Frontal cortex (tissue), 4 donors: ENCODE data around the gene CNTNAP5. TPM values are rescaled to one million over a fixed set of nuclear protein-coding genes. Genes with fewer than 3 reads are reported as not detected.

Source experiments
- DNase-seq, 2 donors: peaks; one replicate each; pipeline ENCODE4 v3.0.0; 2012; ENCODE audit warnings: low spot score in 2 of 2
- FAIRE-seq: peaks from 2 replicates; lab custom pipeline; 2012; peaks lifted over from hg19 to GRCh38; lab: Jason Lieb, UNC
- total RNA-seq: library from RNA; depleted of rRNA; stranded (reverse); fragments of >200 nt; gene quantifications from one replicate; pipeline ENCODE4 v1.2.3, GENCODE V29; 2014
- donor health status: control.
- donor health status: control.
- donor health status: control.

CNTNAP5 gene
- 30.6 TPM for total RNA-seq

DNA sequence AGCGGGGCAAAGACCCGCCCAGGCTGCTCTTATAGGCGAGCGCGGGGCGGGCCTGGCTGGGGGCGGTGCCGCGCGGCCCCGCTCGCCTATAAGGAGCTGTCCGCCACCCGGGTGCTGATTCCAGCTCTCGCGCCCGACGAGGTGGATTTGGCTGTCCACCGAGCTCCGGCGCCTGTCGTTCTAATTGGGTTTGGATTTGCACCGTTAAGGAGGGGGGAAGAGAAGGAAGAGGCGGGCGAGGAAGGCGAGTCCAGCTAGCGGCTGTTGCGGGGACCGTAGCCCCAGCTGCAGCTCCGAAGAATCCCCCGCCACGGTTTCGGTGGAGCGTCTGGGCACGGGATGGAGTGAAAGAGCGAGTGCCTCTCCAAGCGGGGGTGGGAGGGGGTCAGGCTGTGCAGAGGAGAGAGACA, at the start of gene CNTNAP5:
TSS of gene CNTNAP5 (plus strand) at position 117 of the 410 bp plus-strand sequence. CDS start 364 bp downstream, outside the sequence.
- DNase-seq: peak; percentile 56 to 62
- FAIRE-seq: no peak

DNA sequence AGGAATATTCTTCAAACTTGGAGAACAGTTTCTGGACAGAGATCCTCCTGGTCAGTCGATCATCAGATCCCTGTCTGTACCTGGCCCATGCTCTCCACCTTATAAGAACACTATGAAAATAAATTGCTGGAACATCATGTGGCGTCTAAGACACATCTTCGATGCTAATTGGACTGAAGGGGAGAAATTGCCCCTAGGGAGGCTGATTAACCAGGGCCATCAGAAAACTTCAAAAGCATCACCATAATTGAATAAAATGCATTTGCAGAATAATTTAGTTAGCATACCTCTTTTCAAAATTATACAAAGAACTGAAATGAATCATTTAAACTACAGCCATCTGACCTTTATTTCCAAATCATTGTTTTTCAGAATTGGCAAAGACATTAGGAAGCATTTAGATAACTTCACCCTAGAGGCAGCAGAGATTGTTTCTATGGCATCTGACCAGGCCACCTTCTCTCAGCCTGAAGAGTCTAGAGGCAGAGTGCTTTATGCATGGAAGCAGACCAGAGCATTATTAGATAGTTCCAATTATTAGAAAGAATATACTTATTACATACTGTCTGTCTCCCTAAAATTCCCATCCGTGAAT, 48.9 kb upstream of the CNTNAP5 start:
- DNase-seq (no peak), FAIRE-seq (no peak)

- FAIRE-seq (no peak), DNase-seq (no peak)
Observed at GRCh38 chr2:123993728-123994323, 31.3 kb upstream of the CNTNAP5 start.

DNA sequence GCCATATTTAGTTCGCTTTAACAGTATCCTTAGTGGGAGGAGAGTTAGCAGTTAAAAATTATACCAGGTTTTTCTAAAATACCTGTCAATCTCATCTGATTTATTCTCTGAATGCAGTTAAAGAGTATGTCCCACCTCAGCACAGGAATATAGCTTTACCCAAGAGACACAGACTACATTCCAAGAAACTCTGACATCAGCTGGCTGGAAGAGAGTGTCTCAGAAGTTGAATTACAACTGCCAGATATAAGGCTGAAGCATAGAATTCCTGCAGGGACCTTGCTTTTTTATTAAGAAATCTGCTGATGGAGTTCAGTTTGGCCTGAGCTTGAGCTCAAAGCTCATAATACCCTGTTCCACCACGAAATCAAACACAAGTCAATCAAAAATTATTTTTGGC, 25.4 kb upstream of the CNTNAP5 start:
- DNase-seq: no peak
- no peak for FAIRE-seq

DNA sequence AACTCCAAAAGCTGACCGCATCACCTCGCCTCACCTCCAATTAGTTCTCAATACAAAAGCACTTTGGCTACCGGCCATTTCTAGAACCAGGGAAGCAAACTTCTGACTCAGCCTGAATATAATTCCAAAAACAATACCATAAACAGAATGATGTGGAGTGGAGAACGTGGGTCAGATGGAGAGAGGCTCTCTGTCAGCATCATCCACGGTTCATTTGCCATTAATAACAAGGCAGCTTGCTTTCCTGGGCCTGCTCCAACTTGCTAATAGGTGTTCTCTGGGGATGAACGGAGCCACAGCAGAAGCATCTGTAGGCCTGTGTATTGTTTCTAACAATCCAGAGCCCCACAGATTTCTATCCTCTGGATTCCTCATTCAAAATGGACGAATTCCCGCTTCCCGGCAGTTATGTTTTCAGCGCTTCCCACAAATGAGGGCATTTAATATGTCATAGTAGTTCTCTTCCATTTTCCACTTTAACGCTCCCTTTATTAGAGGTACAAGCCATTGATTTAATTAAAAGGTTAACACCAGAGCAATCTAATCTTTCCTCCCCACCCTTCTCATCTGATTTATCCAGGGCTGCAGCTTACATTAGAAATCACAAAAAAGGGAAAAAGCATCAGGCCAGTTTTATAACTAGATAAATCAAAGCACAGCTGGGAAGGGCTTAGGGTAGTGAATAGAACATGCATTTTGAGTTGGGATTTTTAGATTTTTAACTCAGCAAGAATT, 23.2 kb upstream of the CNTNAP5 start:
- DNase-seq: no peak
- no peak for FAIRE-seq

DNA sequence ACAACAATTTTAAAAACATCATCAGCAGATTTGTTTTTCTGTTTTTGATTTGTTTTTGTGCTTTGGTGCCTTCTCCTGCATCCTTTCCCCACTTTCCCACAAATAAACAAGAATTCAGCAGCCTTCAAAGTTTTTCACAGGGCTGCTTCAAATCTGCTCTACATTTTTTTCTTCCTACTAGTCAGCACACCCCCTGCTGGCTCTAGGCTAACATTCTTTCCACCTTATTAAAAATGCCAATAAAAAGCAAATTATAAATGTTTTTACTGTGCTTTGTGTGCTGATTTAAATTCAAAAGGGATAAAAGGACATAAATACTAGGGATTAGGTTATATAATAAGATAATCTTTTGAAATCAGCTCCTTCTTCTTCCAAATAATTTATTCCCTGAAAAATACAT, 6.2 kb upstream of the CNTNAP5 start:
- no peak for FAIRE-seq

GRCh38 chr2:124024561-124025170, 421 bp upstream of the CNTNAP5 start:
- no peak for FAIRE-seq
- no peak for DNase-seq

More for the DNA sequence above, 6.2 kb upstream of the CNTNAP5 start:
- no peak for DNase-seq

DNA sequence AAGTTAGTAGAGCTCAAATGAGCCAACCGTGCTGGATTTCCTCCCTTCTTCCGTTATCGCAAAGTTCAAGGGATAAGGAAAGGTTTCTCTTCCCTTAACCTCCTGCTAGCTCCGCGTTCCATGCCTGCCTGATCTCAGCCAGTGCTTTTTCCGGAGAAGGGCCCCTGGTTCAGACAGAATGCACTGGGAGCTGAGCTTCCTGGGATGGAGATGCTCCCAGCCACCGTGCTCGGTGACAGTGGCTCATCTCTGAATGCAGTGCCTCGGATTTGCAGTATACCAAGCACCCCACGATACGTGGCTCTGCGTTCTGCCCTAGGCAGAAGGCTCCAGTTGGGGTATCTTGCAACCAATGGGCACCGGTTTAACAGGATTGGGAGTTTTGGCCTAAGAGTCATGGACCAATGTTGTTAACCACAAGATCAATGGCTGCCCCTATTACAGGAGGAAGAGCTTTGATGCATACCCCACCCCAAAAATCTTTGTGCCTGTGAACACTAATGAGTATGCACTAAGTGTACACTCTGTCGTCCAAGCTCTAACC, 876 bp downstream of the CNTNAP5 start:
- DNase-seq: no peak
- FAIRE-seq: no peak

DNA sequence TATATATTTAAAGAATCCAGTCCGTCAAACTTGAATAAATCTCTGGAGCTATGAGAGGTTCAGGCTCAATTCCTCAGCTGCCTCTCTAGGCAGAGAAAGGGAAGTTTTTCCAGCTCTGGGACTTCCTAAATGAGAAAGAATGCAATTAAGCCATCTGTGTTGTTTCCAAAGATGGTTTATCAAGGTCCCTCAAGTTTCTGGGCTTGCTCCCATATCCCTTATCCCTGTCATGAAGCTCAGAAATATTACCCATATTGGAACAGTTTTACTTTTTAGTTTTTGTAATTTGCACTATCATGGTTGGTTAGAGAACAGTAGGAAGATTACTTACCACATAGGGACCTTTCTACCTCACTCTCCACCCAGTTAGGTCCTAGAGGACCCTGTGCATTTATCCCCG, 1.4 kb downstream of the CNTNAP5 start:
- FAIRE-seq (no peak), DNase-seq (no peak)

GRCh38 chr2:124027182-124027581, 2.1 kb downstream of the CNTNAP5 start:
- FAIRE-seq (no peak), DNase-seq (peak; percentile 37 to 50)

DNA sequence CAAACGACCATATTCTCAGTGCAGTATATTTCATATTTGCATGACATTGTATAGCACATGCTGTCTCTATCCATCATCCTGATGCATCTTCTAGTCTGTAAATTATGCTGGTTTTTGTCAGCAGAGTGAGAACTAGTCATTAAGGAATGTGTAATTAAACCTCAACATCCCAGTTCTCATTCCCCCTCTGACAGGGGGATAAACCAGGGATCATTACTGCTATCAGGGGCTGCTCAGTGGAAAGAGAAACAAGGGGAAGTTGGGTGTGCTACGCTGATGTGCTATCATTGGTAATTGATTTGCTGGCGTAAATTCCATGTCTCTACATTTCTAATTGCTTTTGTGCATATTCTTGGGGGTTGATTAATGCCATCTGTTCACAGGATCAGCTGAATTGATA, 7.7 kb downstream of the CNTNAP5 start:
- no peak for FAIRE-seq
- no peak for DNase-seq

DNA sequence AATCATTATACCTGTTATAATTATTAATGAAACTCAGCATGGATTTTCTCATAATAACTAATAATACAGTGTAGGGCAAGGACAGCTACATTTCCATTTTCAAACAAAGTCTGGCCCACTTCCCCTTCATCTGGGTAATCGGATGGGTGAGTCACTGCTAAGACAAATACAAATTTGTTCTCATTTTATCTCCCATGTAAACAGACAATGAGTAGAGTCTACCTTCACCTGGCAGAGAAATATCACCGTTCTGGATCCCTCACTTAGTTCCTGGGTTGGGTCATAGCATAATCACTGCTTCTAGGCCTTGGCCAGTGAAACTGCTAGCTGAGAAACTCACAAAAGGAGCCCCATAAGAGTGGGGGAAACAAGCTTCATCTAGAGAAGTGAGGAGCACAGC, 9.2 kb downstream of the CNTNAP5 start:
- FAIRE-seq (no peak), DNase-seq (no peak)

- FAIRE-seq: no peak
Observed at GRCh38 chr2:124035001-124035400, 9.9 kb downstream of the CNTNAP5 start.

DNA sequence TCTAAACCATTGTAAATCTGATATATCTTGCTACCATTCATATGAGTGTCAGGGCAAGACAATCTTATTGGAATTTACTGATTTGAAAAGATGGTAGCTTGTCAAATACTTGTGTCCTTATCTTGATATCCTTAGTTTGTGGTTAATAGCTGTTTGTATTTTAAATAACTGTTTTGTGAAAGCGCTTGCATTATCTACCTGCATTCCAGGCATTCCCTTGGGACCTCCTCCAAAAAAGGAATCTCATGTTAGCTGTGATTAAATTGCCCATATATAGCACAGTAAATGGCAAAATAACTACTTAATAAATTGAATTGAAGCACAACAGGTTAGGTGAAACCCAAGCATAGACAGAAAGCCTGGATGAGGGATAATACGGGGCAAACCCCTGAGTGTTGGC, 13.9 kb downstream of the CNTNAP5 start:
- no peak for DNase-seq
- no peak for FAIRE-seq

More at GRCh38 chr2:124035001-124035400, 9.9 kb downstream of the CNTNAP5 start:
- DNase-seq: no peak

GRCh38 chr2:124039762-124040291, 14.7 kb downstream of the CNTNAP5 start:
- FAIRE-seq: no peak

DNA sequence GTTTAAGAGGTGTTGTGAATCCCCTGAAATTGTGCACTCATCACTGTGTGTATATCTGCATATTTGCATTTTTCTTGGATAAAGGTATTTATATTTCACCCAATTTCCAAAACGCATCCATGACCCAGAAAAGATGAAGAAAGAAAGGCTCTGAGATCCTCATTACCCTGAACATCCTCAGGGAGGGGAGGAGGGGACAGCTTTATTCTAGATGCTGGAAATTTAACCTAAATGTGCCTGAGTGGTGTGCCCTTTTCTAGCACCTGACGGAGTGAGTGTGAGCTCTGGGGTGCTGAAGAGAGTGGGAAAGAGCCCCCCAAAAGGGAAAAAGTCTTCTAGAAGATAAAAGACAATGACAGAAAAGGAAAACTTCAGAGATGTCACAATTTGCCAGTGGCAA, 20.8 kb downstream of the CNTNAP5 start:
- no peak for DNase-seq
- FAIRE-seq: no peak

More at GRCh38 chr2:124039762-124040291, 14.7 kb downstream of the CNTNAP5 start:
- no peak for DNase-seq

DNA sequence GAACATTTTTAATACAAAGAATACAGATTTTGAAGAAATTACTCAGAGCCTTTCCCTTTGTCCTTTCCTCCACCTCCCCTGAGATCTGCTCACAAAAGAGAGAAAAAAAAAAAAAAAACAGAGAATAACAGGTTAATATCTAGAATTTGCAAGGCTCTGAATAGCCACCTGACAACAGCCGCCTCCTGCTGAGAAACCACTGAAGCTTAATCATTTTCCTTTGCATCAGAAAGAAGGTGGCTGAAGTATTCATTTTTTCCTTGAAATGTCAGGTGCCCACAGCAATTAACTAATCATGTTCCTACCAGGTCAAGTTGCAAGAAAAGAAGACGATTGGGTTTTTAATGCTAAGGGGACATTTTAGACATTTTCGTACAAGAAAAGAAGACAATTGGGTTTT, 21.2 kb downstream of the CNTNAP5 start:
- no peak for FAIRE-seq
- no peak for DNase-seq

GRCh38 chr2:124048102-124048501, 23.0 kb downstream of the CNTNAP5 start:
- no peak for FAIRE-seq

GRCh38 chr2:124048664-124049063, 23.6 kb downstream of the CNTNAP5 start:
- DNase-seq (no peak), FAIRE-seq (no peak)

More at GRCh38 chr2:124048102-124048501, 23.0 kb downstream of the CNTNAP5 start:
- DNase-seq: no peak

DNA sequence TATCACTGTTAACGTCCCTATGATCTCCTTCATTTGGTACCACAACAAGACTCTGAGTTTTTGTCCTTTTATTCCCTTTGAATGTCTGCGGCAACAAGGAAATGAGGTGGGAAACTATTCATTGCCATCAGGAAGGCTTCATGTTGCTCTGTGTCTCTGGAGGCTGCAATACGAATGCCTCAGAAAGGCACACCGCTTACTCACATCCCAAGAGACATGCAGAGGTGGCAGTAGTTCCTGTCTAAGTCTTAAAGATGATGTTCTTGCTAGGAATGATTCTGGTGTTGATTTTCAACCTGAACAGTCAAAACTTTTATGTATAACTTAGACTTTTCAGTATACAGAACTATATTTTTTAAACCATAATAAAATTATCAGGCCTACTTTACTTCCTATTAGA, 24.0 kb downstream of the CNTNAP5 start:
- DNase-seq (no peak), FAIRE-seq (no peak)
